D721Med (cell line): ENCODE data around the gene IFNK.

ENCODE experiments used
- DNase-seq: peaks from one replicate; pipeline ENCODE4 v3.0.0; 2011; ENCODE audit warnings: low spot score; ENCODE audit not compliant: insufficient read length
- FAIRE-seq: peaks from 2 replicates; lab custom pipeline; 2011; peaks lifted over from hg19 to GRCh38; lab: Jason Lieb, UNC
- CTCF ChIP-seq: IDR thresholded peaks from 2 replicates; pipeline ENCODE4 v1.5.1; 2012; ENCODE audit warnings: mild to moderate bottlenecking, control low read depth; ENCODE audit not compliant: insufficient read depth; ENCODE audit errors: missing control alignments

IFNK gene

GRCh38 chr9:27538647-27539046 lies 14.6 kb downstream of the IFNK start:
- no peak for FAIRE-seq
- DNase-seq, result no peak
- TF ChIP-seq CTCF, result no peak

GRCh38 chr9:27539479-27540441 lies 15.7 kb downstream of the IFNK start:
- DNase-seq, result no peak
- no peak for FAIRE-seq
- TF ChIP-seq CTCF, result no peak

GRCh38 chr9:27540502-27540901 lies 16.4 kb downstream of the IFNK start:
- no peak for FAIRE-seq
- DNase-seq, result no peak
- no peak for TF ChIP-seq CTCF

GRCh38 chr9:27541740-27542139 lies 17.6 kb downstream of the IFNK start:
- TF ChIP-seq CTCF, result no peak
- no peak for DNase-seq
- FAIRE-seq, result no peak

- FAIRE-seq (no peak), DNase-seq (no peak)
- no peak for TF ChIP-seq CTCF
These were observed 18.4 kb downstream of the IFNK start for GRCh38 chr9:27542508-27542907.

- DNase-seq (no peak), FAIRE-seq (no peak)
- no peak for TF ChIP-seq CTCF
These were observed 21.4 kb downstream of the IFNK start for GRCh38 chr9:27545471-27545870.
